ENCODE results near the gene MOK. TPM values are rescaled to one million over a fixed set of nuclear protein-coding genes. Genes with fewer than 3 reads are reported as not detected.

The MOK gene
- total RNA-seq, 1 experiment from 2014 or later: 2.8 TPM

- no peaks in the 10 kb centered on the region for H4K20me1 ChIP-seq (ENCODE audit: control insufficient read depth, insufficient read depth, insufficient read length)
- no peak overlapping the region for H2AFZ ChIP-seq (ENCODE audit: low read length)
- WGBS (ENCODE audit: extremely low coverage, insufficient read length, low lambda C conversion rate): no CpG with 5 or more reads among the region's 17 CpGs
- H2BK12ac ChIP-seq (ENCODE audit: insufficient read length, low read depth, low read length): no peak overlapping the region
- no peak overlapping the region for H2BK20ac ChIP-seq (ENCODE audit: low read depth, low read length, poor library complexity, severe bottlenecking)
- no peak overlapping the region for H3K9ac ChIP-seq (ENCODE audit: extremely low read depth, insufficient read length, low read length)
- no peak overlapping the region for H4K8ac ChIP-seq (replicated peaks; ENCODE audit: insufficient read length, low read depth, low read length)
- no peak for DNase-seq
- H3K79me2 ChIP-seq (ENCODE audit: insufficient read depth, low read length): no peaks in the 10 kb centered on the region
- H3K18ac ChIP-seq (ENCODE audit: insufficient read length, low read depth, low read length): no peak overlapping the region
- Mint-ChIP-seq H3K4me1 (peaks cover 5 to 20% of the 10 kb centered on the region in 2 experiments; a peak in 3 of 4 replicates), H3K27me3 (ENCODE audit: low read depth) (no peaks in the 10 kb centered on the region), H3K9me3 (no peaks in the 10 kb centered on the region), H3K27ac (no peak overlapping the region; a peak in 1 of 7 replicates), H3K36me3 (ENCODE audit: insufficient read depth in 1 of 3, low read depth in 3 of 3) (peaks cover 7 to 35% (median 27%) of the 10 kb centered on the region in 3 experiments), H3K4me3 (no peak overlapping the region)
- H3K9me3 ChIP-seq (ENCODE audit: control insufficient read depth, low read depth, low read length): no peaks in the 10 kb centered on the region
- no peak for TF ChIP-seq CTCF (conservative IDR thresholded peaks at IDR 0.05)
- no peak overlapping the region for H2AK5ac ChIP-seq (ENCODE audit: insufficient read length, low read length)
- no peaks in the 10 kb centered on the region for H3K4me1 ChIP-seq (ENCODE audit: insufficient read depth, low read length)
- H3T11ph ChIP-seq (ENCODE audit: low read length): no peak overlapping the region
- no peak overlapping the region for H4K91ac ChIP-seq (ENCODE audit: insufficient read length, low read depth, low read length)
- H2BK120ac ChIP-seq (ENCODE audit: low read depth, low read length, poor library complexity, severe bottlenecking): no peak overlapping the region
- H3K56ac ChIP-seq (ENCODE audit: insufficient read length, low read depth, low read length): no peak overlapping the region
- no peaks in the 10 kb centered on the region for H3K23me2 ChIP-seq (ENCODE audit: insufficient read length, low read depth, low read length, poor library complexity, severe bottlenecking)
- H3K14ac ChIP-seq (ENCODE audit: insufficient read depth, low read length): no peak overlapping the region
- no peaks in the 10 kb centered on the region for H3K27me3 ChIP-seq (ENCODE audit: insufficient read depth, low read length)
- H3K79me1 ChIP-seq (ENCODE audit: insufficient read depth, low read depth, low read length, poor library complexity, severe bottlenecking): no peaks in the 10 kb centered on the region
- no peak overlapping the region for H3K23ac ChIP-seq (ENCODE audit: insufficient read length, low read depth, low read length)
- no peak overlapping the region for H3K4ac ChIP-seq (ENCODE audit: low read depth, low read length)
- no peak overlapping the region for H3K4me2 ChIP-seq (ENCODE audit: insufficient read depth, insufficient read length, low read length)
- no peak overlapping the region for H2BK5ac ChIP-seq (ENCODE audit: insufficient read length, low read length)
- no peak overlapping the region for H2BK15ac ChIP-seq (ENCODE audit: low read depth, low read length)
- H4K5ac ChIP-seq (ENCODE audit: insufficient read length, low read depth, low read length): no peak overlapping the region
- H3K27ac ChIP-seq (ENCODE audit: insufficient read length, low read depth, low read length): no peak overlapping the region
Observed at GRCh38 chr14:102208741-102209140, 96.2 kb downstream of the MOK start.

Data from H9 (cell line).